RWPE1 (cell line): ENCODE data around the gene CLSTN2.

Source experiments
- CTCF ChIA-PET: fragments of 350-600 bp; sonication (Branson Sonifier 250); formaldehyde crosslinking; extraction: SDS; loops from one replicate; lab custom pipeline; 2021; lab: Yijun Ruan, JAX
- POLR2A ChIA-PET: fragments of 400-600 bp; formaldehyde crosslinking; extraction: SDS; loops from one replicate; lab custom pipeline; 2020; ENCODE audit warnings: antibody characterized with exemption; ENCODE audit not compliant: low non-redundant PET; lab: Yijun Ruan, JAX
- DNase-seq: peaks from one replicate; pipeline ENCODE4 v3.0.0; 2012; ENCODE audit warnings: low spot score
- H3K27ac ChIP-seq: fragments of 450-650 bp; 2 replicates; pipeline ENCODE4 v1.5.1; 2017
- CTCF ChIP-seq: fragments of 450-650 bp; conservative IDR thresholded peaks from 2 replicates; pipeline ENCODE4 v1.5.1; 2017; ENCODE audit warnings: low read depth, mild to moderate bottlenecking

Gene CLSTN2

GRCh38 chr3:140573011-140573410, 638.0 kb downstream of the CLSTN2 start:
- H3K27ac ChIP-seq, result no peak overlapping the region
- CTCF ChIA-PET, result interaction anchor here (1.1 kb wide), 1 partner anchor 20 kb away, joined by 3 read pairs; no protein-coding TSS in a partner anchor
- no peak for TF ChIP-seq CTCF
- DNase-seq, result no peak
- POLR2A ChIA-PET, result no interaction called here

GRCh38 chr3:140574375-140574774, 639.4 kb downstream of the CLSTN2 start:
- ChIA-PET POLR2A (no interaction called here), CTCF (no interaction called here)
- no peak for DNase-seq
- no peak for TF ChIP-seq CTCF
- H3K27ac ChIP-seq, result no peak overlapping the region

- CTCF ChIA-PET, result interaction anchor here (0.6 kb wide), 1 partner anchor 39 kb away, joined by 3 read pairs; no protein-coding TSS in a partner anchor
- no peak for DNase-seq
- no peak for TF ChIP-seq CTCF
- POLR2A ChIA-PET, result no interaction called here
- H3K27ac ChIP-seq, result no peak overlapping the region
These were observed 641.5 kb downstream of the CLSTN2 start for GRCh38 chr3:140576449-140576848.

GRCh38 chr3:140577911-140578310, 642.9 kb downstream of the CLSTN2 start:
- ChIA-PET CTCF (no interaction called here), POLR2A (no interaction called here)
- no peak for DNase-seq
- no peak overlapping the region for H3K27ac ChIP-seq
- no peak for TF ChIP-seq CTCF

GRCh38 chr3:140579260-140579659, 644.3 kb downstream of the CLSTN2 start:
- CTCF ChIA-PET, result interaction anchor here (0.5 to 0.6 kb wide), 2 partner anchors 68 to 1151 kb away, joined by 3 to 4 read pairs; no protein-coding TSS in a partner anchor
- TF ChIP-seq CTCF, result no peak
- no peak for DNase-seq
- H3K27ac ChIP-seq, result no peak overlapping the region
- POLR2A ChIA-PET, result no interaction called here

GRCh38 chr3:140580746-140581145, 645.8 kb downstream of the CLSTN2 start:
- no peak for TF ChIP-seq CTCF
- POLR2A ChIA-PET, result no interaction called here
- no peak for DNase-seq
- CTCF ChIA-PET, result no interaction called here
- no peak overlapping the region for H3K27ac ChIP-seq
